Activated naive CD4-positive, alpha-beta T cell treated with anti-CD3 and anti-CD28 coated beads for 36 hours (primary cell): ENCODE measurements around the gene SLC35F3. TPM values are rescaled to one million over a fixed set of nuclear protein-coding genes. Genes with fewer than 3 reads are reported as not detected.

Source experiments
- CTCF ChIA-PET: fragments of 350-600 bp; sonication (Branson Sonifier 250); formaldehyde crosslinking; loops from one replicate; lab custom pipeline; 2021; ENCODE audit warnings: antibody characterized with exemption; lab: Charles Lee
- DNase-seq: peaks from one replicate; pipeline ENCODE4 v3.0.0-alpha.2; 2020
- H3K27ac Mint-ChIP-seq: one replicate; pipeline ENCODE4 v1.8.0; 2021; ENCODE audit warnings: mild to moderate bottlenecking, mixed read lengths
- H3K27me3 Mint-ChIP-seq: one replicate; pipeline ENCODE4 v1.8.0; 2021; ENCODE audit warnings: low read depth, mixed read lengths
- H3K36me3 Mint-ChIP-seq: one replicate; pipeline ENCODE4 v1.8.0; 2021; ENCODE audit warnings: low read depth, mixed read lengths
- H3K4me1 Mint-ChIP-seq: one replicate; pipeline ENCODE4 v1.8.0; 2021; ENCODE audit warnings: low read depth, mixed read lengths
- H3K4me3 Mint-ChIP-seq: one replicate; pipeline ENCODE4 v1.8.0; 2021; ENCODE audit warnings: mild to moderate bottlenecking, moderate library complexity, mixed read lengths
- H3K9me3 Mint-ChIP-seq: one replicate; pipeline ENCODE4 v1.8.0; 2021; ENCODE audit warnings: mixed read lengths
- intact Hi-C: fragments of 100-400 bp; cut with micrococcal nuclease; formaldehyde crosslinking; loops from one replicate; pipeline ENCODE4 v1.15.1; 2023
- total RNA-seq, 2 experiments: library from RNA; stranded (reverse); gene quantifications; one replicate each; pipeline ENCODE4 v1.2.3, GENCODE V29; 2021

SLC35F3 gene
- total RNA-seq, 2 experiments from 2014 or later = not detected

- H3K27ac Mint-ChIP-seq = no peak overlapping the region
- CTCF ChIA-PET = no interaction called here
Measured at GRCh38 chr1:233951804-233952203, 47.3 kb downstream of the SLC35F3 start.

GRCh38 chr1:233957691-233958090, 53.2 kb downstream of the SLC35F3 start:
- Mint-ChIP-seq H3K27me3 (peaks cover 5% of the 10 kb centered on the region), H3K27ac (no peak overlapping the region), H3K4me3 (no peak overlapping the region)

More at GRCh38 chr1:233951804-233952203, 47.3 kb downstream of the SLC35F3 start:
- H3K9me3 Mint-ChIP-seq = peaks cover 15% of the 10 kb centered on the region
- H3K4me3 Mint-ChIP-seq = no peak overlapping the region
- no peaks in the 10 kb centered on the region for H3K4me1 Mint-ChIP-seq
- DNase-seq = no peak
- no peaks in the 10 kb centered on the region for H3K36me3 Mint-ChIP-seq
- intact Hi-C loops = no loop called here
- H3K27me3 Mint-ChIP-seq = peaks cover 8% of the 10 kb centered on the region

GRCh38 chr1:233959102-233959501, 54.6 kb downstream of the SLC35F3 start:
- intact Hi-C loops = no loop called here
- no peak for DNase-seq
- Mint-ChIP-seq H3K4me1 (no peaks in the 10 kb centered on the region), H3K36me3 (no peaks in the 10 kb centered on the region), H3K27ac (no peak overlapping the region), H3K4me3 (no peak overlapping the region), H3K9me3 (no peaks in the 10 kb centered on the region), H3K27me3 (peaks cover 5% of the 10 kb centered on the region)
- CTCF ChIA-PET = no interaction called here

More at GRCh38 chr1:233957691-233958090, 53.2 kb downstream of the SLC35F3 start:
- H3K9me3 Mint-ChIP-seq = no peaks in the 10 kb centered on the region
- intact Hi-C loops = no loop called here
- no peaks in the 10 kb centered on the region for H3K36me3 Mint-ChIP-seq
- CTCF ChIA-PET = interaction anchor here (0.5 kb wide), 1 partner anchor 84 kb away, joined by 3 read pairs; no protein-coding TSS in a partner anchor
- no peaks in the 10 kb centered on the region for H3K4me1 Mint-ChIP-seq
- DNase-seq = no peak

- CTCF ChIA-PET = no interaction called here
- no peak for DNase-seq
- Mint-ChIP-seq H3K27ac (no peak overlapping the region), H3K27me3 (peaks cover 5% of the 10 kb centered on the region), H3K36me3 (no peaks in the 10 kb centered on the region), H3K4me3 (no peak overlapping the region), H3K9me3 (no peaks in the 10 kb centered on the region), H3K4me1 (no peaks in the 10 kb centered on the region)
- intact Hi-C loops = no loop called here
Measured at GRCh38 chr1:233959971-233960370, 55.5 kb downstream of the SLC35F3 start.

- Mint-ChIP-seq H3K4me1 (no peaks in the 10 kb centered on the region), H3K9me3 (no peaks in the 10 kb centered on the region), H3K27me3 (peaks cover 4% of the 10 kb centered on the region), H3K27ac (no peak overlapping the region), H3K36me3 (no peaks in the 10 kb centered on the region), H3K4me3 (no peak overlapping the region)
- no peak for DNase-seq
- intact Hi-C loops = no loop called here
- CTCF ChIA-PET = no interaction called here
Measured at GRCh38 chr1:233960386-233960785, 55.9 kb downstream of the SLC35F3 start.

GRCh38 chr1:233962878-233963277, 58.4 kb downstream of the SLC35F3 start:
- Mint-ChIP-seq H3K27ac (no peak overlapping the region), H3K36me3 (no peaks in the 10 kb centered on the region), H3K4me3 (no peak overlapping the region), H3K4me1 (no peaks in the 10 kb centered on the region), H3K27me3 (peaks cover 3% of the 10 kb centered on the region), H3K9me3 (no peaks in the 10 kb centered on the region)
- DNase-seq = no peak
- intact Hi-C loops = no loop called here
- CTCF ChIA-PET = no interaction called here

GRCh38 chr1:233965856-233966255, 61.4 kb downstream of the SLC35F3 start:
- H3K4me3 Mint-ChIP-seq = no peak overlapping the region
- H3K4me1 Mint-ChIP-seq = no peaks in the 10 kb centered on the region
- H3K27ac Mint-ChIP-seq = no peak overlapping the region
- CTCF ChIA-PET = no interaction called here
- DNase-seq = no peak
- H3K9me3 Mint-ChIP-seq = no peaks in the 10 kb centered on the region
- intact Hi-C loops = no loop called here
- peaks cover 3% of the 10 kb centered on the region for H3K27me3 Mint-ChIP-seq
- H3K36me3 Mint-ChIP-seq = no peaks in the 10 kb centered on the region

- Mint-ChIP-seq H3K4me1 (no peaks in the 10 kb centered on the region), H3K27ac (no peak overlapping the region), H3K36me3 (no peaks in the 10 kb centered on the region), H3K9me3 (no peaks in the 10 kb centered on the region), H3K4me3 (no peak overlapping the region), H3K27me3 (no peaks in the 10 kb centered on the region)
- intact Hi-C loops = no loop called here
- DNase-seq = no peak
- CTCF ChIA-PET = no interaction called here
Measured at GRCh38 chr1:233971753-233972152, 67.3 kb downstream of the SLC35F3 start.

GRCh38 chr1:233972563-233972950, 68.1 kb downstream of the SLC35F3 start:
- no peaks in the 10 kb centered on the region for H3K4me1 Mint-ChIP-seq
- CTCF ChIA-PET = no interaction called here
- no peaks in the 10 kb centered on the region for H3K36me3 Mint-ChIP-seq
- H3K27ac Mint-ChIP-seq = no peak overlapping the region
- DNase-seq = no peak
- intact Hi-C loops = no loop called here
- H3K9me3 Mint-ChIP-seq = no peaks in the 10 kb centered on the region
- H3K27me3 Mint-ChIP-seq = no peaks in the 10 kb centered on the region
- H3K4me3 Mint-ChIP-seq = no peak overlapping the region

GRCh38 chr1:233972951-233973635, 68.6 kb downstream of the SLC35F3 start:
- H3K36me3 Mint-ChIP-seq = no peaks in the 10 kb centered on the region
- CTCF ChIA-PET = interaction anchor here (1.2 kb wide), 1 partner anchor 532 kb away, joined by 3 read pairs; no protein-coding TSS in a partner anchor
- H3K27me3 Mint-ChIP-seq = no peaks in the 10 kb centered on the region
- intact Hi-C loops = no loop called here
- no peaks in the 10 kb centered on the region for H3K9me3 Mint-ChIP-seq
- H3K4me1 Mint-ChIP-seq = no peaks in the 10 kb centered on the region
- H3K4me3 Mint-ChIP-seq = no peak overlapping the region
- DNase-seq = no peak
- no peak overlapping the region for H3K27ac Mint-ChIP-seq

GRCh38 chr1:233975486-233975885, 71.0 kb downstream of the SLC35F3 start:
- H3K27me3 Mint-ChIP-seq = no peaks in the 10 kb centered on the region
- no peak overlapping the region for H3K27ac Mint-ChIP-seq
- no peaks in the 10 kb centered on the region for H3K9me3 Mint-ChIP-seq

GRCh38 chr1:233981042-233981675, 76.7 kb downstream of the SLC35F3 start:
- Mint-ChIP-seq H3K27ac (no peak overlapping the region), H3K4me3 (no peak overlapping the region), H3K9me3 (no peaks in the 10 kb centered on the region), H3K27me3 (no peaks in the 10 kb centered on the region), H3K4me1 (no peaks in the 10 kb centered on the region), H3K36me3 (no peaks in the 10 kb centered on the region)
- no peak for DNase-seq
- CTCF ChIA-PET = no interaction called here
- intact Hi-C loops = no loop called here

More at GRCh38 chr1:233975486-233975885, 71.0 kb downstream of the SLC35F3 start:
- H3K4me3 Mint-ChIP-seq = no peak overlapping the region
- H3K4me1 Mint-ChIP-seq = no peaks in the 10 kb centered on the region
- no peaks in the 10 kb centered on the region for H3K36me3 Mint-ChIP-seq
- no peak for DNase-seq
- intact Hi-C loops = no loop called here
- CTCF ChIA-PET = no interaction called here
